AML-193 (cell line): Measurements from ENCODE around the gene THNSL1.

ENCODE experiments used
- DNase-seq, 2 experiments: peaks; one replicate each; lab custom pipeline; 2025; lab: John Stamatoyannopoulos, UW

THNSL1 gene

DNA sequence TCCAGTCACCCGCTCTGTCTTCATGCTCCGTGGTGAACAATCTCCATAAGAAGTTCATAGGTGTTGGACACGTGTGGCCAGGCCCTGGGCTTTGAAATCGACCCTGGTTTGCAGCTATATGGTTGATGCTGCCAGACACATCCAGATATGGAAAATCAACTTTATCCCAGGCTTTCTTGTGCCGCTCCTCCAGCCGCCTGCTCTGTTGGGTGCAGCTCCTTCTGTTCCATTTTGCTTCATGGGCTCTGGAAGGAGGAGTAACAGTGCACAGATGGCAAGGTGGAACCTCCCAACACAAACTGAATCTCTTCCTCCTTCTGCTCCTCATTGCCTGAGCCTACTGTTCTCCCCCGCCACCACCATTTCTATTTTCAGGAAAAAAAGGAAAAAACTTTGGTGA, 44.7 kb downstream of the THNSL1 start:
- DNase-seq, result no peak

DNA sequence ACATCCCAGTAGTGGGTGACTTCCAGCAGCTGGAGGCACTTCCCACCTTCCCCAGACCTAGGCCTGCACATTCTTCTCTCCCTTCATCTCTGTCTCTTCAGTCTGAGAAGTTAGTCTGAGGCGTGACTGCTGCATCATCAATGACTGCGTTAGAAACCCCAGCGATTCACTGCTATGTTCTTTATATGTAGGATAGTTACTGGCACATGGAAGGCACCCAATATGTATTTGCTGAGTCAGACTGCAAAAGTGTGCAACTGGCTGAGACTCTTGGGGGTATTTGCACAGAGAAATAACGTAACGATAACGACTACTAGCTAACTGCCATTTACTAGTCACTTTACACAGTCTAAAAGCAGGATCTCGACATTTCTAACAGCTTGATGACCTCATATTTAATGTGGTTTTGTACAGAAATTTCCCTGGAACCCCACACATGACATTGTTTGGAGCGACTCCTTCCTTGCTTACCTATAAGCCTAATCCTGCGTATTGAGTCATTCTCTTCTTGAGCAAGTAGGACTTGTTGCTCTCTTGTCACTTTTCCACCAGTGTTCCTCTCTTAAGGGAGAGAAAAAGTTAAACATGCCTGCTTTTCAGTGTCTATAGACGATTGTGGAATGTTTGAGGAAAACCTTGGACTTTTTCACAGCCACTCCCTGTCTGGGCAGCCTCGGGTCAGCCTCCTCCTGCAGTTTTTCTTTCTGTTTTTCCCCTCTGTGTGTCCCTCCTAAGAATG, 45.5 kb downstream of the THNSL1 start:
- DNase-seq, result no peak

DNA sequence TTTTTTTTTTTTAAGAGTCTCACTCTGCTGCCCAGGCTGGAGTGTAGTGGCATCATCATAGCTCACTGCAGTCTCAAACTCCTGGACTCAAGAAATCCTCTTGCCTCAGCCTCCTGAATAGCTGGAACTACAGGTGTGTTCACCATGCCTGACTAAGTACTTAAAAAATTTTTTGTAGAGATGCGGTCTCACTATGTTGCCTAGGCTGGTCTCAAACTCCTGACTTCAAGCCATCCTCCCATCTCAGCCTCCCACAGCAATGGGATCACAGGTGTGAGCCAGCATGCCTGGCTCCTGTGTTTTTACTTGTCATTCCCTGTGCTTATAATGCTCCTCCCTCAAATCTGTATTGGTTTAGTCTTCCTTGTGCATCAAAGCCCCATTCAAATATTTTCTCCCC, 46.7 kb downstream of the THNSL1 start:
- no peak for DNase-seq

GRCh38 chr10:25063644-25064043, 47.2 kb downstream of the THNSL1 start:
- no peak for DNase-seq

- DNase-seq, result no peak
These were observed 48.0 kb downstream of the THNSL1 start for GRCh38 chr10:25064401-25064800.

DNA sequence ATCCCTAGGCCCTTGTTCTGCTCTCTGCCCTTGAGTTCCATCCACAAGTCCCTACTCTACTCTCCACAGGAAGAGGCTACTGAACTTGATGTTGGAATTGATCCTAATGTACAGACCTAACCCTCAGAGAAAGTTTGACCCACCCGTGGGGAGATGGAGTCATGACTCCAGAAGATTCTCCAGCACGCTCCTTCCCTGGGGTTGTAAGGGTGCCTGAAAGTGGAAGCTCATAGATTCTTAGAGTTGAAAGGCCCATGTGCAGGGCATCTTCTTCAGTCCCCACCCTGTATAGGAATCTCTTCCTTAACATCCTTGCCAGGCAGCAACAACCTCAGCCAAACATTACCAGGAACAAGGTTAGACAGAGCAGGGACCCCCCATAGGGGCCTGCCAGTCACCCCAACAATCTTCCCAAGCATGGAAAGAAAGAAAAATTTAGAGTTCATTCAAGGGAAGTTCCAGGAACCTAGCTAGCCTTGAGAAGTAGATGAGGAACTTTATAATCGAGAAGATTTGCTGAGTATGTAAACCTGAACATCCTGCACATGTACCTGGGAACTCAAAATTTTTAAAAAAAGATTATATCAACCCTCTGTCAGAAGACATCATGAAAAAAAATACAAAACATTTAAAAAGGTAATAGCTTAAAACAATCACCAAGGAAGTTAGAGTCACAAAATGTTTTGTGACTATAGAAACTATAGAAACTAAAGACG, 49.5 kb downstream of the THNSL1 start:
- DNase-seq, result no peak

- no peak for DNase-seq
These were observed 52.0 kb downstream of the THNSL1 start for GRCh38 chr10:25068152-25069058.

DNA sequence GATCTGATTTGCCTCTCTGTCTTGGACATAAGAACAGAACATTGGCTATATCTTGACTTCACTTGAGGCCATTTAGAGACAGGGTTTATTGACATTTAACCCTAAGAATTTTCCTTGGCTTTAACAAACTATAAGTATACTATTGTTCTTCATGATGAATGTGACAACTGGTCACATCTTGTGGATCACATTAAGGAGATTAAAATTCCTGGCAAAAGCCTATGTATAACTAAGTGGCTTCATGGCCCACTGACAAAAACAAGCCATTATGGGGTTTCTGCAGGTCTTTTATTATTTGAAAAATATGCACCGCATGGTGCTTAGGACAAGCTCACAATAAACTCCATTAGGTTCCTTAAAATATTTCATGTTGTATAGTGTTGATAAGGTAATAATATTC, 54.8 kb downstream of the THNSL1 start:
- no peak for DNase-seq

DNA sequence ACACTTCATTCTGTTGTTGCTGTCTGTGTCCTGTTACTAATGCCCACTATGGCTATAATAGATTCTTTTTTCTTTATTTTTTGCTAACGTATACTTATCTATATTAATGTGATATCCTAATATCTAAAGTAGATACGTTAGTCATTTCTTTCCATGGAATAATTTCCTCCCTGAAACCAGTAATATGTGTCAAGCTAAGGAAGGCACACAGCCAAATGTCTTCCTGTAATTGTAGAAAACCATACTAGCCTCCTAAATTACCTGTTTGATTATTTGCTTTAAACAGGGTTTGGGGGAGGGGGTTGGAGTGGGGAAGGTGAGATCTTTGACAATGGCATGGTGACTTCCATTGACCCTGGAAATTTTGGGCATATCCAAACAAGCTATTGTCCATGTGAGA, 56.4 kb downstream of the THNSL1 start:
- DNase-seq, result no peak

DNA sequence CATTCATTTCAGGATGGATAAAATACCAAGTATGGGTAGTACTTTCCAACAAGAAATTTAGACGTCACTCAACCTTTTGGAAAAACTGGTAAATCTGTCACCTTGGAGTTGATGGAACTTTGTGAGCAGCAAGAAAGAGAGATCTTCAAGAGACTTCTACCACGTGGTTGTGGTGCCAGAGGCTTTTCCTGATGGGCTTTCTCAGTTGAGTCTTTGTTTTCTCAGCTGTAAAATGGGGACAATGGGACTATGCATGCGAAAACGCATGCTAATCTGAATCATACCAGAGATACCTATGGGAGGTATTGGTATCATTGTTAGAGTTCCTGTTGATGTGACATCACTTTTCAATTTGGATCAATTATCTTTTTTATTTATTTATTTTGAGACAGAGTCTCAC, 59.4 kb downstream of the THNSL1 start:
- no peak for DNase-seq
